ENCODE data around the gene PIMREG.

DNA sequence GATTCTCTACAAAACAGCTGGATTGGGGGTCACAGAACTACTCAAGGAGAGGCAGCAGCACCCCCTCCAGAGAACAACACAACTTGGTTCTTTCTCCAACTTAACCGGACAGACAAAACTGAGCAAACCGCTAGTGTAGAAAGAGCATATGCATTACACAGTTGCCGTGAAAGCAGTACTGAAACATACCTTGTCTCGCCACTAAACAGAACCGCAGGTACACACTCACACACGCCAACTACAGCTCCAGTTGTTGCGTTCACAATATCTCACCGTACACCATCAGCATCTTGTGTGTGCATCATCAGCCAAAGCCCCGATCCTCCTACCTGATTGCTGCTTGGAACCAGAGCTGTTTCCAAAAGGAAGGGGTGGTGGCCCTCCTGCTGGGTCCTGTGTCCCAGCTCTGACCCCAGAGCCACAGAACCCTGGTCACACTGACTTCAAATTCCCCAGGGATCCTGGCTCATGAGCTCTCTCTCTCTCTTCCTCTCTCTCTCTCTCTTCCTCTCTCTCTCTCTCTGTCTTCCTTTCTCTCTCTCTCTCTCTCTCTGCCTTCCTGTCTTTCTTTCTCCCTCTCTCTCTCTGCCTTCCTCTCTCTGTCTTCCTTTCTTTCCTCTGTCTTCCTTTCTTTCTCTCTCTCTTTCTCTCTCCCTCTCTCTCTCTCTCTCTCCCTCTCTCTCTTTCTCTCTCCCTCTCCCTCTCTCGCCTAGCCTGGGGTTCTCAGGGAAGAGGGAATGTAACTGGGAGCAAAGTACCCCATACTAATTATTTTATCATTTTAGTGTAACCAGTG lies 8.4 kb downstream of the PIMREG start:
- TF ChIP-seq MAX (IDR thresholded peaks at IDR 0.05), result no peak
- TF ChIP-seq POLR2A (IDR thresholded peaks at IDR 0.05; ENCODE audit: low read length), result no peak
- no peak for TF ChIP-seq CEBPB (IDR thresholded peaks at IDR 0.05)
- TF ChIP-seq HDAC2 (IDR thresholded peaks at IDR 0.05), result no peak
- no peak for TF ChIP-seq CTCF (IDR thresholded peaks at IDR 0.05)
- TF ChIP-seq JUN (IDR thresholded peaks at IDR 0.05), result no peak
- TF ChIP-seq USF2 (IDR thresholded peaks at IDR 0.05), result no peak
- TF ChIP-seq MAZ (IDR thresholded peaks at IDR 0.05; ENCODE audit: borderline replicate concordance, low read depth, low read length), result no peak
- TF ChIP-seq ELK1 (IDR thresholded peaks at IDR 0.05; ENCODE audit: low read depth, low read length), result no peak
- no peak for TF ChIP-seq HOXB13 (CRISPR knock-in tag; IDR thresholded peaks at IDR 0.05; ENCODE audit: low read depth)

All from A549 (cell line).